Measurements from ENCODE around the gene WDR33.

The WDR33 gene

DNA sequence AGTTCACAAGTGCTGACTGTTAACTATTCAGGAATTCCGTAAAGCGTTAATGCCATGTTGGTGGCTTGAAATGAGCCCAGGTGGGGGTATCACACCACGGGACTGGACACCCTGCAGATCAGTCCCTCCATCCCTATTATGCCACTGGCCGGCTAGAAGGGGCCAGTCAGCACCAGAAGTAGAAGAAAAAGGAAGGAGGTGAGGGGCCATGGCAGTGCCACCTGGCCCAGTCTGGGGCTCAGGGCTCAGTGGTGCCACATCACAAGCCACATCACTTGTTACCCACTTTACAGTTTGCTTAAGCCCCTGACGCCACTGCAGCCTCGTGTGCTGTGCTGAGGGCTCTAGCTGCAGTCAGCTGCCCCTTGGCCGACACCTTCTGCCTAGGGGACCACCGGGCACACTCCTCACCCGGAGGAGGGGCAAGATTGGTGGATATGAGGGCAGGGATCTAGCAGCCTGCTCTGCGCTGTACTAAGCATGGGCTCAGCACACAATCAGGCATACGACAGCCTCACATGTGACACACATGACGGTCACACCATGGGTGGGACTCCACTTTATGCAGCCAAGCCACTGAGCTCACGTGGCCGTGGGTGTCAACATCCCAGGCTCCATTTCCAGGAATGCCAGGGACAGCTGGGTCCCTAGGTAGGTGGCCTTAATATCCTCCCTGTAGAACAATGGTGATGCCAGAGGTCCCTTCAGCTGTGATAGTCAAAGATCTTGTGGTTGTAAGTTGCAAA lies 139.2 kb downstream of the WDR33 start:
- Histone ChIP-seq H3K9me3 (no peaks in the 10 kb centered on the region), H3K27me3 (peaks cover 15% of the 10 kb centered on the region), H3K4me1 (no peaks in the 10 kb centered on the region), H3K36me3 (no peaks in the 10 kb centered on the region), H3K4me3 (ENCODE audit: low read depth, low read length) (no peak overlapping the region)
- DNase-seq = no peak
- TF ChIP-seq, protein P1, sequence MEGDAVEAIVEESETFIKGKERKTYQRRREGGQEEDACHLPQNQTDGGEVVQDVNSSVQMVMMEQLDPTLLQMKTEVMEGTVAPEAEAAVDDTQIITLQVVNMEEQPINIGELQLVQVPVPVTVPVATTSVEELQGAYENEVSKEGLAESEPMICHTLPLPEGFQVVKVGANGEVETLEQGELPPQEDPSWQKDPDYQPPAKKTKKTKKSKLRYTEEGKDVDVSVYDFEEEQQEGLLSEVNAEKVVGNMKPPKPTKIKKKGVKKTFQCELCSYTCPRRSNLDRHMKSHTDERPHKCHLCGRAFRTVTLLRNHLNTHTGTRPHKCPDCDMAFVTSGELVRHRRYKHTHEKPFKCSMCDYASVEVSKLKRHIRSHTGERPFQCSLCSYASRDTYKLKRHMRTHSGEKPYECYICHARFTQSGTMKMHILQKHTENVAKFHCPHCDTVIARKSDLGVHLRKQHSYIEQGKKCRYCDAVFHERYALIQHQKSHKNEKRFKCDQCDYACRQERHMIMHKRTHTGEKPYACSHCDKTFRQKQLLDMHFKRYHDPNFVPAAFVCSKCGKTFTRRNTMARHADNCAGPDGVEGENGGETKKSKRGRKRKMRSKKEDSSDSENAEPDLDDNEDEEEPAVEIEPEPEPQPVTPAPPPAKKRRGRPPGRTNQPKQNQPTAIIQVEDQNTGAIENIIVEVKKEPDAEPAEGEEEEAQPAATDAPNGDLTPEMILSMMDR (IDR thresholded peaks at IDR 0.05; ENCODE audit: low read depth, low read length) = no peak

DNA sequence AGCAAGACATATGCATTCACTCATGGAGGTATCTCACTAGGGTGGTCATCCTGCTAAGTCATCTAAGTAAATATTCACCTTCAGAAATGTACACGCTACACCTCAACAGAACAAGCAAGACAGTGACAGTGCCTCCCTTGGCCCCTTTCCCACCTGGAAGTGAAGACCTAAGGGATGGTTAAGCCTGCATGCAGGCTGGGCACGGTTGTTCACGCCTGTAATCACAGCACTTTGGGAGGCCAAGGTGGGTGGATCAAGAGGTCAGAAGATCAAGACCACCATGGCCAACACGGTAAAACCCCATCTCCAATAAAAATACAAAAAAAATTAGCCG lies 140.0 kb downstream of the WDR33 start:
- no peak for DNase-seq
- Histone ChIP-seq H3K4me1 (no peaks in the 10 kb centered on the region), H3K9me3 (no peaks in the 10 kb centered on the region), H3K27me3 (peaks cover 14% of the 10 kb centered on the region), H3K4me3 (ENCODE audit: low read depth, low read length) (no peak overlapping the region), H3K36me3 (no peaks in the 10 kb centered on the region)
- TF ChIP-seq, protein P1 (IDR thresholded peaks at IDR 0.05; ENCODE audit: low read depth, low read length) = no peak

DNA sequence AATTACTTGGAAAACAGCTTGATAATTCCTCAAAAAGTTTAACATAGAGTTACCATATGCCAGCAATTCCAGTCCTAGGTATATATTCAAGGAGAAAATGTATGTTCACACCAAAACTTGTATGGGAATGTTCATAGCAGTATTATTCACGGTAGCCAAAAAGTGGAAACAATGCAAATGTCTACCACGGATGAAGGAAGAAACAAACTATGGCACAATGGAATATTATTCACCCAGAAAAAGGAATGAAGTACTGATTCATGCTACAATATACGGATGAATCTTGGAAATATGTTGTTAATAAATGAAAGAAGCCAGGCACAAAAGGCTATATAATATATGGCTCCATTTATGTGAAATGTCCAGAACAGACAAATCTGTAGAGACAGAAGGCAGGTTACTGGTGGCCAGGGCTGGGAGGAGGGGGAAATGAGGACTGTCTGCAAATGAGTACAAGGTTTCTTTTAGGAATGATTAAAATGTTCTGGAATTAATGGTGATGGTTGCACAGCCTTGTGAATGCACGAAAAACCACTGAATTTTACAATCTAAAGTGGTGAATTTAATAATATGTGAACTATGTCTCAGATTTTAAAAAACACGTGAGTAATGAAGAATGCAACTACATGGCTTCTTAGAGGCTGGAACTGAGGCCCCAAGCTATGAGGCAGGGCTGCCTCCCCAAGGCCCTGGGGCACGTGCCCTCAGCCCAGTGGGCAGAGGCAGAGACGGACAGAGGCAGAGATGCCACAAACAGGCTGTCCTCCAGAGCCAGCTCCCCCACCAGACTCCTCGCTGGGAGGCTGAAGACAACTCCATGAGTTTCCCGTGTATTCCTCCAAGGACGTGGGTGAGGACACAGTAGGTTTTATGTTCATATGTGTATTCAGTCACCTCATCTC lies 140.7 kb downstream of the WDR33 start:
- no peak for DNase-seq
- no peaks in the 10 kb centered on the region for H3K36me3 ChIP-seq
- H3K4me1 ChIP-seq = no peaks in the 10 kb centered on the region
- H3K9me3 ChIP-seq = no peaks in the 10 kb centered on the region
- H3K4me3 ChIP-seq (ENCODE audit: low read depth, low read length) = no peak overlapping the region
- peaks cover 11% of the 10 kb centered on the region for H3K27me3 ChIP-seq
- TF ChIP-seq, protein P1 (IDR thresholded peaks at IDR 0.05; ENCODE audit: low read depth, low read length) = no peak

DNA sequence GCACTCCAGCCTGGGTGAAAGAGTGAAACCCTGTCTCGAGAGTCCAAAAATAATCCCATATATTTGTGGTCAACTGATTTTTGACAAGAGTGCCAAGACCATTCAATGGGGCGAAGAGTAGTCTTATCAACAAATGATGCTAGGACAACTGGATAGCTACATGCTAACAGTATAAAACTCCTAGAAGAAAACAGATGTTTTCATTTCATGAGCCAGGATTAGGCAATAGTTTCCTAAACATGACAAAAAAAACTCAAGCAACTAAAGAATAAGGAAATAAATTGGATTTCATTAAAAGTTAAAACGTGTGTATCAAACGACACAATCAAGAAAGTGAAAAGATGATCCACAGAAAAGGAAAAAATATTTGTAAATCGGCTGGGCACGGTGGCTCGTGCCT lies 141.9 kb downstream of the WDR33 start:
- Histone ChIP-seq H3K9me3 (no peaks in the 10 kb centered on the region), H3K4me3 (ENCODE audit: low read depth, low read length) (no peak overlapping the region), H3K36me3 (no peaks in the 10 kb centered on the region), H3K27me3 (peaks cover 15% of the 10 kb centered on the region), H3K4me1 (no peaks in the 10 kb centered on the region)
- TF ChIP-seq, protein P1 (IDR thresholded peaks at IDR 0.05; ENCODE audit: low read depth, low read length) = no peak
- DNase-seq = no peak

DNA sequence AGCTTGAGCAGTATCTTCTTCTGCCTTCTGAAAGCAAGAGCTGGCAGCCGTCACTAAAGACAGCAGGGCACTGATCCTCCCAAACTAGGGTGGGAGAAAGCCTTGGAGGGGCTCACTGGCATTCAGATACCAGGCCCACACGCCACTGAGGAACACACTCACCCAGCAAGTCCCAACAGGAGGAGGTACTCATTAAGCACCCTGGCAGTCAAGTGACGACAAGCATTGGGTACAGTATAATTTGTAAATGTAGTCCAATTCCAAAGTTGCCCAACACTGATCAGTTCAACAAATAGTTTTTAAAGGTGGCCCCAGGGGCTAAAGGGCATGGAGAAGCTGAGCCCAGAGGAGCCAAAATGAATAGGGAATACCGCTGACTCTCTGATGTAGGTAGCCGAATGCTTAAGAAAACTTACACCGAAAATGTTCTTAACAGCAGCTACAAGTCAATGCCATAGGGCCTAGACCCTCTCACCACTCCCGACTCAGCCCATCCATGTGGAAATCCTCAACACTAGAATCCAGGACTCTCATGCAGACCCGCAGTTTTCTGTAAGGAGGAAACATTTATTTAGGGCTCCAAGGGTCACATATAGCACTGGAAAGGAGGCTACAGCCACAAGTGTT lies 145.6 kb downstream of the WDR33 start:
- no peaks in the 10 kb centered on the region for H3K36me3 ChIP-seq
- no peaks in the 10 kb centered on the region for H3K4me1 ChIP-seq
- DNase-seq = no peak
- H3K9me3 ChIP-seq = no peaks in the 10 kb centered on the region
- no peak overlapping the region for H3K4me3 ChIP-seq (ENCODE audit: low read depth, low read length)
- peaks cover 18% of the 10 kb centered on the region for H3K27me3 ChIP-seq
- TF ChIP-seq, protein P1 (IDR thresholded peaks at IDR 0.05; ENCODE audit: low read depth, low read length) = no peak
